Parathyroid adenoma (tissue), 2 donors: ENCODE measurements around the gene TIAM2.

Source experiments
- H2AFZ ChIP-seq: fragments of 300-600 bp; sonication (generic); one replicate; pipeline ENCODE4 v1.7.0; 2017; ENCODE audit warnings: antibody characterized with exemption, mild to moderate bottlenecking
- H3K27ac ChIP-seq: fragments of 300-600 bp; sonication (generic); one replicate; pipeline ENCODE4 v1.7.0; 2017
- H3K27me3 ChIP-seq: fragments of 300-600 bp; sonication (generic); one replicate; pipeline ENCODE4 v1.7.0; 2017; ENCODE audit warnings: low read length; ENCODE audit not compliant: control insufficient read depth, insufficient read depth
- H3K36me3 ChIP-seq: fragments of 300-600 bp; sonication (generic); one replicate; pipeline ENCODE4 v1.7.0; 2017; ENCODE audit warnings: low read length; ENCODE audit not compliant: control insufficient read depth, insufficient read depth
- H3K4me1 ChIP-seq: fragments of 300-600 bp; sonication (generic); one replicate; pipeline ENCODE4 v1.7.0; 2017; ENCODE audit warnings: control low read depth
- H3K4me2 ChIP-seq: fragments of 300-600 bp; sonication (generic); one replicate; pipeline ENCODE4 v1.7.0; 2017; ENCODE audit warnings: low read length
- H3K4me3 ChIP-seq: fragments of 300-600 bp; sonication (generic); one replicate; pipeline ENCODE4 v1.7.0; 2017; ENCODE audit warnings: low read depth, low read length
- H3K79me2 ChIP-seq: fragments of 300-600 bp; sonication (generic); one replicate; pipeline ENCODE4 v1.7.0; 2017; ENCODE audit warnings: control low read depth
- H3K9ac ChIP-seq: fragments of 300-600 bp; sonication (generic); one replicate; pipeline ENCODE4 v1.7.0; 2017; ENCODE audit warnings: mild to moderate bottlenecking
- H3K9me3 ChIP-seq: fragments of 300-600 bp; sonication (generic); one replicate; pipeline ENCODE4 v1.7.0; 2017; ENCODE audit warnings: low read length; ENCODE audit not compliant: control insufficient read depth
- TF ChIP-seq, protein P1 (sequence below): fragments of 300-600 bp; sonication (generic); IDR thresholded peaks from one replicate; pipeline ENCODE4 v1.7.0; 2017; ENCODE audit warnings: antibody characterized with exemption, mild to moderate bottlenecking
- donor health status: primary hyperparathyroidism.

The TIAM2 gene

DNA sequence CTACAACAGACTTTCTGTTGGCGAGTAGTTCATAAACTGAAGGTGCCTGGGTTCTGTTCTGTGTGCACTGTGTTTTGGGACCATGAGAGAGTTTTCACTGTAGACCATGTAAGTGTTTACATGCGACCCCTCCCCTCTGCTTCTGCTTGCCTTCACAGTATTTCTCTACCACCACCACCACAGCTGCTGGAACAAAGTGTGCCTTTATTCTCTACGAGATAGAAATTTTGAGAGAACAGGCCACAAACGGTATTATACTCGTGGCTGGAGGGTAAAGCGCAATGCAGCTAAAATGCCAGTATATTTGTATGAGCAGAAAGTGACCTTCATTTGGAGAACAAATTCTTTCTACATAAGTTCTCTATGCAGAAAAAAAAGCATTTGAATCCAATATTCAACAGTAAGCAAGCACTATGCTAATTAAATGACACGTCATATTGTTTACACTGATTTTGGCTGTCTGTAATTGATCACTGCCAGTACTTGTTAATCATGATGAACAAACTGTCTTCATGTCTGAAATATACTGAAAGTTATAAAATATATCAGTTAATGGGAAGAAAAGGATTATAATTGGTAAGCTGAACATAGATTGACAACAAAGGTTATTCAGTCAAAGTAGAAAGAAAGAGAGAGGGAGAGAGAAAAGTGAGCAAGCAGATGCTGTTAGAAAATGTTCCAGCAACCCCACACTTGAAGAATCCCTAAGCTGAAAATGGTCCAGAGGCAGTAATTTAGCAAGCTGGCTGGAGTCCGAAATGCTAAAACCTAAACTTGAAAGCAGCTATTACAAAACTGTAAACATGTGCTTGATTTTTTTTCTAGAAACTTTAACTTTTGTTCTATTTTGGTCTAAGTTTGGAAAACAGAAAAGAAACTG is 277.5 kb downstream of the TIAM2 start:
- Histone ChIP-seq H3K4me1 (no peaks in the 10 kb centered on the region), H3K79me2 (no peaks in the 10 kb centered on the region), H3K9me3 (no peaks in the 10 kb centered on the region), H3K27ac (no peak overlapping the region), H2AFZ (no peak overlapping the region), H3K9ac (no peak overlapping the region), H3K36me3 (no peaks in the 10 kb centered on the region), H3K4me3 (no peak overlapping the region), H3K4me2 (no peak overlapping the region), H3K27me3 (no peaks in the 10 kb centered on the region)
- TF ChIP-seq, protein P1, sequence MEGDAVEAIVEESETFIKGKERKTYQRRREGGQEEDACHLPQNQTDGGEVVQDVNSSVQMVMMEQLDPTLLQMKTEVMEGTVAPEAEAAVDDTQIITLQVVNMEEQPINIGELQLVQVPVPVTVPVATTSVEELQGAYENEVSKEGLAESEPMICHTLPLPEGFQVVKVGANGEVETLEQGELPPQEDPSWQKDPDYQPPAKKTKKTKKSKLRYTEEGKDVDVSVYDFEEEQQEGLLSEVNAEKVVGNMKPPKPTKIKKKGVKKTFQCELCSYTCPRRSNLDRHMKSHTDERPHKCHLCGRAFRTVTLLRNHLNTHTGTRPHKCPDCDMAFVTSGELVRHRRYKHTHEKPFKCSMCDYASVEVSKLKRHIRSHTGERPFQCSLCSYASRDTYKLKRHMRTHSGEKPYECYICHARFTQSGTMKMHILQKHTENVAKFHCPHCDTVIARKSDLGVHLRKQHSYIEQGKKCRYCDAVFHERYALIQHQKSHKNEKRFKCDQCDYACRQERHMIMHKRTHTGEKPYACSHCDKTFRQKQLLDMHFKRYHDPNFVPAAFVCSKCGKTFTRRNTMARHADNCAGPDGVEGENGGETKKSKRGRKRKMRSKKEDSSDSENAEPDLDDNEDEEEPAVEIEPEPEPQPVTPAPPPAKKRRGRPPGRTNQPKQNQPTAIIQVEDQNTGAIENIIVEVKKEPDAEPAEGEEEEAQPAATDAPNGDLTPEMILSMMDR: no peak

DNA sequence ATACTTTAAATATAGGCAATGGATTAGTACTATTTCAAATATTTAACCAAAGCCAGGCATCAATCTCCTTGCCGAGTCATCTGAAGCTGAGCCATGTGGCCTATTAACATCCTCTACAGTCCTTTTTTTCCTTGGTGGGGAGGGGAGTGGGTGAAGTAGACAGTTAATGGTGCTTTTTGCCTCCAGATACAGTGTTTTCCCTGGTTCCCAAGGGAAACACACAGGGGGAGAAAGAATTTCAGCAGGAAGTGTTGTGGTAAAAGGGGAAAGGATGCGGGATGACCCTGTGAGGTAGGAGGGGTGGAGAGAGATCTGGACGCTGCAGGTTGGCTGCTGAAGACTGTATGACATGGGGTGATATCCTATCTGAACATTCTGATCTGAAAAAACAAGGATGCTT is 278.3 kb downstream of the TIAM2 start:
- Histone ChIP-seq H3K27ac (no peak overlapping the region), H3K9me3 (no peaks in the 10 kb centered on the region), H3K27me3 (no peaks in the 10 kb centered on the region), H3K79me2 (no peaks in the 10 kb centered on the region), H3K4me2 (no peak overlapping the region), H3K9ac (no peak overlapping the region), H3K36me3 (no peaks in the 10 kb centered on the region), H3K4me3 (no peak overlapping the region), H2AFZ (no peak overlapping the region), H3K4me1 (no peaks in the 10 kb centered on the region)
- TF ChIP-seq, protein P1: no peak

DNA sequence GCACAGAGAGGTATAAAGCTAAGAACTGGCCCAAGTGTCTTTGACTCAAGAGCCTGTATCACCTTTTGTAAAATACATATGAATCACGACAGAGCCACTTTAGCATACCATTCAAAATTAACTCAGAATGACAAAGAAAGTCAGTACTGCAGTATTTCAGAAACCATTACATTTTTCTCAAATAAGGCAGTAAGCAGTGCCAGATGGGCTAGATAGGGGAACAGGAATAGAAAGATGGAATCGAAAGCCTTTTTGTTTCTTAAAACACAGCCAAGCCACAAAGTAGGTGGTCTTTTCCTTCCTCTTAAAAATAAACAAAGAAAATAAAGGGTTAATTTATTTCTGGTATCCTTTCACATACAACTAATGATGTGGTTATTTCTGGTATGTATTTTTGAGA is 279.0 kb downstream of the TIAM2 start:
- Histone ChIP-seq H3K27me3 (no peaks in the 10 kb centered on the region), H3K4me3 (no peak overlapping the region), H3K9ac (no peak overlapping the region), H3K9me3 (no peaks in the 10 kb centered on the region), H3K27ac (no peak overlapping the region), H3K79me2 (no peaks in the 10 kb centered on the region), H3K4me1 (no peaks in the 10 kb centered on the region), H3K36me3 (no peaks in the 10 kb centered on the region), H2AFZ (no peak overlapping the region), H3K4me2 (no peak overlapping the region)
- TF ChIP-seq, protein P1: no peak

DNA sequence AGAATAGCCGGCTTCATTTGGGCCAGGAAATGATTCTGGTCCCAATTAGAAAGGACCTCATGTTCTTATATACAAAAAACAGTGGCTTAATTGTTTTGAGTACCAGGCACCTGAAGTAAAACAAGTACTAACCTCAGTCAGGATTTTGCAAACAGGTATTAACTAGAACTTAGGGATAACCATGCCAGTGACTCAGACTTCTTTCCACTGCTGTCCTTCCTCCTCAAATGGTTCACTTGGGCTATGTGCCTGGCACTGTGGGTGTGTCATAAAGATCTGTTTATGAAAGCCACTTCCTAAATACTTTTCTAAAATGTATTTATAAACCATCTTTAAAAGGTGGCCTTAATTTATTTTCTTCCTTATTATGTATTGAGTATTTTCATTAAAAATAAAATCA is 279.4 kb downstream of the TIAM2 start:
- H3K27ac ChIP-seq: no peak overlapping the region

More for the DNA sequence above, 279.4 kb downstream of the TIAM2 start:
- Histone ChIP-seq H3K9me3 (no peaks in the 10 kb centered on the region), H3K79me2 (no peaks in the 10 kb centered on the region), H3K9ac (no peak overlapping the region), H3K4me1 (no peaks in the 10 kb centered on the region), H3K36me3 (no peaks in the 10 kb centered on the region), H3K4me2 (no peak overlapping the region), H2AFZ (no peak overlapping the region), H3K4me3 (no peak overlapping the region), H3K27me3 (no peaks in the 10 kb centered on the region)
- TF ChIP-seq, protein P1: no peak
